Esophagus (tissue), 2 donors: ENCODE data around the gene WDR12. TPM values are rescaled to one million over a fixed set of nuclear protein-coding genes. Genes with fewer than 3 reads are reported as not detected.
"Not testable (repeated sequence)": the region's sequence is repeated elsewhere in the genome, so short reads cannot be mapped to it uniquely, and the experiment has no call there.

ENCODE experiments used
- H3K27ac ChIP-seq, 2 donors: one replicate each; pipeline ENCODE4 v1.5.1; 2013; ENCODE audit warnings: low read depth in 2 of 2, mild to moderate bottlenecking in 2 of 2, inconsistent platforms in 1 of 2, low read length in 1 of 2, moderate library complexity in 1 of 2
- H3K27me3 ChIP-seq, 2 donors: one replicate each; pipeline ENCODE4 v1.6.1; 2013; ENCODE audit warnings: low read length in 2 of 2, control low read depth in 1 of 2, mild to moderate bottlenecking in 1 of 2; ENCODE audit not compliant: insufficient read depth in 2 of 2, control insufficient read depth in 1 of 2
- H3K36me3 ChIP-seq, 2 donors: one replicate each; pipeline ENCODE4 v1.6.1; 2013; ENCODE audit warnings: low read length in 1 of 2; ENCODE audit not compliant: control insufficient read depth in 2 of 2, insufficient read depth in 2 of 2
- H3K4me1 ChIP-seq, 2 donors: one replicate each; pipeline ENCODE4 v1.6.1; 2013; ENCODE audit warnings: low read length in 1 of 2; ENCODE audit not compliant: control insufficient read depth in 2 of 2, insufficient read depth in 2 of 2
- H3K4me3 ChIP-seq, 2 donors: one replicate each; pipeline ENCODE4 v1.5.1; 2013; ENCODE audit warnings: low read length in 2 of 2, mild to moderate bottlenecking in 2 of 2, low read depth in 1 of 2, moderate library complexity in 1 of 2
- H3K9me3 ChIP-seq, 2 donors: one replicate each; pipeline ENCODE4 v1.6.1; 2013; ENCODE audit warnings: mild to moderate bottlenecking in 2 of 2, low read depth in 1 of 2, low read length in 1 of 2, moderate library complexity in 1 of 2; ENCODE audit not compliant: control insufficient read depth in 2 of 2, insufficient read depth in 1 of 2
- WGBS, 2 donors: extraction: QIAGEN DNeasy Blood & Tissue Kit; methylation state at CpG; one replicate each; pipeline ENCODE4 v1.1.7; 2013; 5-methylcytosine and 5-hydroxymethylcytosine counted together
- polyA plus RNA-seq, 2 donors: library from polyadenylated mRNA; stranded (reverse); fragments of 200-250 nt; gene quantifications; one replicate each; pipeline ENCODE4 v1.2.3, GENCODE V29; 2013
- donor health status: healthy with polysubstance abuse.
- donor health status: Bipolar disorder and iron deficiency.

Gene WDR12
- polyA plus RNA-seq, 2 donors, result 20.6 to 21.6 TPM

GRCh38 chr2:202858601-202859000, 52.9 kb downstream of the WDR12 start:
- no peaks in the 10 kb centered on the region for H3K9me3 ChIP-seq
- no peaks in the 10 kb centered on the region for H3K4me1 ChIP-seq
- no peak overlapping the region for H3K4me3 ChIP-seq
- no peaks in the 10 kb centered on the region for H3K27me3 ChIP-seq
- WGBS, 2 donors, result 66 to 86% methylated on average over 3 of the region's 3 CpGs
- no peak overlapping the region for H3K27ac ChIP-seq
- no peaks in the 10 kb centered on the region for H3K36me3 ChIP-seq

GRCh38 chr2:202849343-202849742, 62.1 kb downstream of the WDR12 start:
- H3K27ac ChIP-seq, H3K36me3 ChIP-seq, H3K4me3 ChIP-seq, H3K27me3 ChIP-seq, H3K4me1 ChIP-seq, H3K9me3 ChIP-seq: not testable (repeated sequence)
- WGBS, 2 donors, result 74 to 81% methylated on average over 3 of the region's 3 CpGs

DNA sequence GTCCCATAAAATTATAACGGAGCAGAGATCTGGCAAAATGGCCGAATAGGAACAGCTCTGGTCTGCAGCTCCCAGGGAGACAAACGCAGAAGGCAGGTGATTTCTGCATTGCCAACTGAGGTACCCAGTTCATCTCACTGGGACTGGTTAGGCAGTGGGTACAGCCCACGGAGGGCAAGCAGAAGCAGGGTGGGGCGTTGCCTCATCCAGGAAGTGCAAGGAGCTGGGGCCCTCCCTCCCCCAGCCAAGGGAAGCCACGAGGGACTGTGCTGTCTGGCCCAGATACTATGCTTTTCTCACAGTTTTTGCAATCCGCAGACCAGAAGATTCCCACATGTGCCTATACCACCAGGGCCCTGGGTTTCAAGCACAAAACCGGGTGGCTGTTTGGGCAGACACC, 62.7 kb downstream of the WDR12 start:
- H3K27me3 ChIP-seq, result no peaks in the 10 kb centered on the region

DNA sequence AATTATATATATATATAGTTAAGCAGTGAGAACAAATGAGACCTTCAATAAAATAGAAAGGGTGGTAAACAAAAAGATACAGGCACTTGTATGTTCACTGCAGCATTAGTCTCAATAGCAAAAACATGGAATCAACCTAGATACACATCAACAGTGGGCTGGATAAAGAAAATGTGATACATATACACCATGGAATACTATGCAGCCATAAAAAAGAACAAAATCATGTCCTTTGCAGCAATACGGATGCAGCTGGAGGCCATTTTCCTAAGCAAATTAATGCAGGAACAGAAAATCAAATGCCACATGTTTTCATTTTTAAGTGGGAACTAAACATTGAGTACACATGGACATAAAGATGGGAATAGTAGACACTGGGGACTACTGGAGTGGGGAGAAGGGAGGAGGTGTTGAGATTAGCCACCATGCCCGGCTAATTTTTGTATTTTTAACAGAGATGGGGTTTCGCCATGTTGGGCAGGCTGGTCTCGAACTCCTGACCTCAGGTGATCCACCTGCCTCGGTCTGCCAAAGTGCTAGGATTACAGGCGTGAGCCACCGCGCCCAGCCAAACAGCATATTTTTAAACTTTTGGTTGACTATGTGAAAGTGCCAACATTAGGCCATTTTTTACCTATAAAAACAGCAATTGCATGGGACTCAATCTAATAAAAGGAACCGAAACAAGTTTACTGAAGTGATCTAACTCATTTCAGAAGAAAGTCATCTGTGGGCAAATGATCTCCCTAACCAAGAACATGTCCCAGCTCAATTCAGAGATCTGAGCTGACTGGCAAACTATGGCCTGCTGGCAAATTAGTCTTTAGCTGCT, 63.6 kb downstream of the WDR12 start:
- H3K4me3 ChIP-seq, result no peak overlapping the region
- 88 to 93% methylated on average over 9 of the region's 9 CpGs for WGBS, 2 donors
- H3K4me1 ChIP-seq, result peaks cover 0 to 3% of the 10 kb centered on the region in 2 donors
- H3K9me3 ChIP-seq, result no peaks in the 10 kb centered on the region
- H3K27ac ChIP-seq, result no peak overlapping the region
- H3K27me3 ChIP-seq, result no peaks in the 10 kb centered on the region
- H3K36me3 ChIP-seq, result no peaks in the 10 kb centered on the region

More for the DNA sequence above, 62.7 kb downstream of the WDR12 start:
- Histone ChIP-seq H3K4me1 (peaks cover 0 to 3% of the 10 kb centered on the region in 2 donors), H3K27ac (no peak overlapping the region), H3K36me3 (no peaks in the 10 kb centered on the region), H3K9me3 (no peaks in the 10 kb centered on the region), H3K4me3 (no peak overlapping the region)
- 71 to 74% methylated on average over 8 of the region's 8 CpGs for WGBS, 2 donors

DNA sequence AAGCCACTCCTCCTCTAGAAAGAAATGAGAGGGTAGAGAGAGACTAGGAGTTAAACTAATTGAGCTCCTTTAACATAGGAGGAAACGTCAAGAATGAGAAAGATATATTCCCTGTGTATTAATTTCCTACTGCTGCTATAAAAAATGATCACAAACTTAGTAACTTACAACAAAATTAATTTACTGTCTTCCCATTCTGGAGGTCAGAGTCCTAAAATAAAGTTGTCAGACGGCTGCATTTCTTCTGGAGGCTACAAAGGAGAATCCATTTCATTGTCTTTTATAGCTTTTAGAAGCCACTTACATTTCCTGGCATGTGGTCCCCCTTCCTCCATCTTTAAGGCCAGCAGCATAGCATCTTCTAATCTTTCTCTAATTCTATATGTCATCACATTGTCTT, 66.8 kb downstream of the WDR12 start:
- Histone ChIP-seq H3K4me1 (peaks cover 0 to 3% of the 10 kb centered on the region in 2 donors), H3K36me3 (no peaks in the 10 kb centered on the region), H3K27ac (no peak overlapping the region), H3K9me3 (no peaks in the 10 kb centered on the region), H3K4me3 (no peak overlapping the region), H3K27me3 (no peaks in the 10 kb centered on the region)
- 74 to 86% methylated on average over 2 of the region's 2 CpGs for WGBS, 2 donors

DNA sequence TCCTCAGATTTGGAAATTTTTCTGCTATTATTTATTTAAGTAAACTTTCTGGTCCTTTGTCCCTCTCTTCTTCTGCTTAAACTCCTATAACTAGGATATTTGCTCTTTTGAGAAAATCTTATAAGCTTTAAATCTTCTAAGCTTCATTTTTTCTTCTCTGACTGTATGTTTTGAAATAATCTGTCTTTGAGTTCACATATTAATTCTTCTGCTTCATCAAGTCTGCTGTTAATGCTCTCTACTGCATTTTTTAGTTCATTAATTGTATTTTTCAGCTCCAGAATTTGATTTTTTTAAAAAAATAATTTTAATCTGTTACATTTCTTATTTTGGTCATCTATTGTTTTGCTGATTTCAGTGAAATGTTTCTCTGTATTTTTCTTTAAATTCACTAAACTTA, 68.8 kb downstream of the WDR12 start:
- Histone ChIP-seq H3K4me1 (no peaks in the 10 kb centered on the region), H3K27me3 (no peaks in the 10 kb centered on the region), H3K36me3 (no peaks in the 10 kb centered on the region), H3K4me3 (no peak overlapping the region), H3K9me3 (no peaks in the 10 kb centered on the region), H3K27ac (no peak overlapping the region)

- Histone ChIP-seq H3K4me1 (no peaks in the 10 kb centered on the region), H3K4me3 (no peak overlapping the region), H3K9me3 (no peaks in the 10 kb centered on the region), H3K27ac (no peak overlapping the region), H3K27me3 (no peaks in the 10 kb centered on the region), H3K36me3 (no peaks in the 10 kb centered on the region)
- 91% methylated on average over 11 of the region's 11 CpGs for WGBS, 2 donors
Measured at GRCh38 chr2:202841090-202841867, 70.2 kb downstream of the WDR12 start.

- 28 to 30% methylated on average over 6 of the region's 6 CpGs for WGBS, 2 donors
- Histone ChIP-seq H3K27ac (no peak overlapping the region), H3K9me3 (no peaks in the 10 kb centered on the region)
Measured at GRCh38 chr2:202831242-202832220, 79.9 kb downstream of the WDR12 start.

GRCh38 chr2:202824901-202825300, 86.6 kb downstream of the WDR12 start:
- Histone ChIP-seq H3K27ac (no peak overlapping the region), H3K36me3 (no peaks in the 10 kb centered on the region), H3K27me3 (no peaks in the 10 kb centered on the region), H3K4me3 (no peak overlapping the region), H3K4me1 (no peaks in the 10 kb centered on the region), H3K9me3 (no peaks in the 10 kb centered on the region)
- 90 to 98% methylated on average over 1 of the region's 1 CpG for WGBS, 2 donors

More at GRCh38 chr2:202831242-202832220, 79.9 kb downstream of the WDR12 start:
- Histone ChIP-seq H3K4me1 (no peaks in the 10 kb centered on the region), H3K36me3 (no peaks in the 10 kb centered on the region), H3K4me3 (no peak overlapping the region), H3K27me3 (no peaks in the 10 kb centered on the region)
